HUES48 (cell line): ENCODE data around the gene DIP2A.

Experiments
- H3K27ac ChIP-seq: one replicate; pipeline ENCODE4 v1.7.0; 2013; ENCODE audit warnings: low read depth, low read length, inconsistent platforms
- H3K27me3 ChIP-seq: 2 replicates; pipeline ENCODE4 v1.6.1; 2013; ENCODE audit warnings: mild to moderate bottlenecking, low read length; ENCODE audit not compliant: control insufficient read depth, insufficient read depth
- H3K36me3 ChIP-seq: 2 replicates; pipeline ENCODE4 v1.6.1; 2013; ENCODE audit warnings: low read length; ENCODE audit not compliant: control insufficient read depth, insufficient read depth
- H3K4me1 ChIP-seq: 2 replicates; pipeline ENCODE4 v1.6.1; 2013; ENCODE audit warnings: mild to moderate bottlenecking, low read length; ENCODE audit not compliant: control insufficient read depth, insufficient read depth
- H3K4me3 ChIP-seq: 2 replicates; pipeline ENCODE4 v1.5.1; 2013; ENCODE audit warnings: mild to moderate bottlenecking, low read depth, low read length
- H3K9ac ChIP-seq: 2 replicates; pipeline ENCODE4 v1.6.1; 2013; ENCODE audit warnings: mild to moderate bottlenecking, low read depth, low read length, moderate library complexity
- H3K9me3 ChIP-seq: 2 replicates; pipeline ENCODE4 v1.6.1; 2013; ENCODE audit warnings: low read length; ENCODE audit not compliant: control insufficient read depth, insufficient read depth

Gene DIP2A

GRCh38 chr21:46538262-46538661, 79.6 kb downstream of the DIP2A start:
- H3K4me1 ChIP-seq: no peaks in the 10 kb centered on the region
- H3K9ac ChIP-seq: no peak overlapping the region
- H3K27me3 ChIP-seq: no peaks in the 10 kb centered on the region
- no peak overlapping the region for H3K27ac ChIP-seq
- peaks cover 72% of the 10 kb centered on the region for H3K36me3 ChIP-seq
- no peak overlapping the region for H3K4me3 ChIP-seq
- no peaks in the 10 kb centered on the region for H3K9me3 ChIP-seq

- Histone ChIP-seq H3K4me3 (no peak overlapping the region), H3K9ac (no peak overlapping the region), H3K27me3 (no peaks in the 10 kb centered on the region), H3K4me1 (no peaks in the 10 kb centered on the region), H3K36me3 (peaks cover 73% of the 10 kb centered on the region), H3K27ac (no peak overlapping the region), H3K9me3 (no peaks in the 10 kb centered on the region)
These were observed 80.4 kb downstream of the DIP2A start for GRCh38 chr21:46538851-46539666.

- no peak overlapping the region for H3K9ac ChIP-seq
- H3K4me3 ChIP-seq: no peak overlapping the region
- H3K4me1 ChIP-seq: no peaks in the 10 kb centered on the region
- no peak overlapping the region for H3K27ac ChIP-seq
- H3K9me3 ChIP-seq: no peaks in the 10 kb centered on the region
- no peaks in the 10 kb centered on the region for H3K27me3 ChIP-seq
- peaks cover 66% of the 10 kb centered on the region for H3K36me3 ChIP-seq
These were observed 81.5 kb downstream of the DIP2A start for GRCh38 chr21:46540087-46540710.

GRCh38 chr21:46542588-46543124, 84.0 kb downstream of the DIP2A start:
- no peak overlapping the region for H3K4me3 ChIP-seq
- H3K4me1 ChIP-seq: no peaks in the 10 kb centered on the region
- peaks cover 75% of the 10 kb centered on the region for H3K36me3 ChIP-seq
- H3K27me3 ChIP-seq: no peaks in the 10 kb centered on the region
- no peak overlapping the region for H3K9ac ChIP-seq
- H3K27ac ChIP-seq: no peak overlapping the region
- no peaks in the 10 kb centered on the region for H3K9me3 ChIP-seq

- Histone ChIP-seq H3K9me3 (no peaks in the 10 kb centered on the region), H3K36me3 (peaks cover 73% of the 10 kb centered on the region), H3K4me1 (no peaks in the 10 kb centered on the region), H3K9ac (no peak overlapping the region), H3K4me3 (no peak overlapping the region), H3K27me3 (no peaks in the 10 kb centered on the region), H3K27ac (no peak overlapping the region)
These were observed 84.6 kb downstream of the DIP2A start for GRCh38 chr21:46543306-46543705.

- no peak overlapping the region for H3K9ac ChIP-seq
- H3K4me1 ChIP-seq: no peaks in the 10 kb centered on the region
- no peaks in the 10 kb centered on the region for H3K27me3 ChIP-seq
- peaks cover 70% of the 10 kb centered on the region for H3K36me3 ChIP-seq
- no peaks in the 10 kb centered on the region for H3K9me3 ChIP-seq
- H3K4me3 ChIP-seq: no peak overlapping the region
- H3K27ac ChIP-seq: no peak overlapping the region
These were observed 85.3 kb downstream of the DIP2A start for GRCh38 chr21:46544003-46544402.

GRCh38 chr21:46544824-46545223, 86.1 kb downstream of the DIP2A start:
- Histone ChIP-seq H3K36me3 (peaks cover 71% of the 10 kb centered on the region), H3K27ac (no peak overlapping the region), H3K4me1 (no peaks in the 10 kb centered on the region)

GRCh38 chr21:46545363-46545762, 86.7 kb downstream of the DIP2A start:
- Histone ChIP-seq H3K4me3 (no peak overlapping the region), H3K27ac (no peak overlapping the region), H3K9ac (no peak overlapping the region), H3K4me1 (no peaks in the 10 kb centered on the region), H3K36me3 (peaks cover 73% of the 10 kb centered on the region), H3K9me3 (no peaks in the 10 kb centered on the region), H3K27me3 (no peaks in the 10 kb centered on the region)

More at GRCh38 chr21:46544824-46545223, 86.1 kb downstream of the DIP2A start:
- no peaks in the 10 kb centered on the region for H3K27me3 ChIP-seq
- H3K9ac ChIP-seq: no peak overlapping the region
- no peak overlapping the region for H3K4me3 ChIP-seq
- no peaks in the 10 kb centered on the region for H3K9me3 ChIP-seq

GRCh38 chr21:46545911-46546310, 87.2 kb downstream of the DIP2A start:
- Histone ChIP-seq H3K9ac (no peak overlapping the region), H3K4me1 (no peaks in the 10 kb centered on the region), H3K27me3 (no peaks in the 10 kb centered on the region), H3K27ac (no peak overlapping the region), H3K4me3 (no peak overlapping the region), H3K36me3 (peaks cover 78% of the 10 kb centered on the region), H3K9me3 (no peaks in the 10 kb centered on the region)

- H3K27ac ChIP-seq: no peak overlapping the region
- no peak overlapping the region for H3K9ac ChIP-seq
- no peak overlapping the region for H3K4me3 ChIP-seq
- H3K36me3 ChIP-seq: peaks cover 73% of the 10 kb centered on the region
- no peaks in the 10 kb centered on the region for H3K27me3 ChIP-seq
- H3K4me1 ChIP-seq: no peaks in the 10 kb centered on the region
- no peaks in the 10 kb centered on the region for H3K9me3 ChIP-seq
These were observed 88.1 kb downstream of the DIP2A start for GRCh38 chr21:46546799-46547198.

- Histone ChIP-seq H3K36me3 (peaks cover 57% of the 10 kb centered on the region), H3K9ac (no peak overlapping the region)
These were observed 91.0 kb downstream of the DIP2A start for GRCh38 chr21:46549650-46550049.

More at GRCh38 chr21:46549650-46550049, 91.0 kb downstream of the DIP2A start:
- Histone ChIP-seq H3K4me3 (no peak overlapping the region), H3K27me3 (no peaks in the 10 kb centered on the region), H3K9me3 (no peaks in the 10 kb centered on the region), H3K4me1 (no peaks in the 10 kb centered on the region), H3K27ac (no peak overlapping the region)
